Stimulated activated CD4-positive, alpha-beta T cell treated with anti-CD3 and anti-CD28 coated beads, Interleukin-4, amount 100 ng/mL, for 24 hours (primary cell): Measurements from ENCODE around the gene ASPHD1.
"Not testable (repeated sequence)": the region's sequence is repeated elsewhere in the genome, so short reads cannot be mapped to it uniquely, and the experiment has no call there.

Experiments used
- DNase-seq: peaks from one replicate; pipeline ENCODE4 v3.0.0-alpha.2; 2020

Gene ASPHD1

GRCh38 chr16:29908719-29909220 is 8.5 kb downstream of the ASPHD1 start:
- no peak for DNase-seq

- DNase-seq: no peak
These were observed 9.1 kb downstream of the ASPHD1 start for GRCh38 chr16:29909391-29909790.

- not testable (repeated sequence) for DNase-seq
These were observed 9.6 kb downstream of the ASPHD1 start for GRCh38 chr16:29909851-29910250.

GRCh38 chr16:29910819-29911675 is 10.8 kb downstream of the ASPHD1 start:
- no peak for DNase-seq

- no peak for DNase-seq
These were observed 11.4 kb downstream of the ASPHD1 start for GRCh38 chr16:29911676-29912010.

GRCh38 chr16:29912087-29912486 is 11.8 kb downstream of the ASPHD1 start:
- no peak for DNase-seq

- DNase-seq: no peak
These were observed 13.2 kb downstream of the ASPHD1 start for GRCh38 chr16:29913514-29913913.

- DNase-seq: no peak
These were observed 15.4 kb downstream of the ASPHD1 start for GRCh38 chr16:29915590-29916247.

GRCh38 chr16:29916979-29917378 is 16.7 kb downstream of the ASPHD1 start:
- no peak for DNase-seq

- DNase-seq: no peak
These were observed 20.2 kb downstream of the ASPHD1 start for GRCh38 chr16:29920288-29921033.

- no peak for DNase-seq
These were observed 20.7 kb downstream of the ASPHD1 start for GRCh38 chr16:29921034-29921385.

- no peak for DNase-seq
These were observed 22.0 kb downstream of the ASPHD1 start for GRCh38 chr16:29922326-29922725.

- DNase-seq: no peak
These were observed 22.8 kb downstream of the ASPHD1 start for GRCh38 chr16:29922986-29923501.

GRCh38 chr16:29925105-29925756 is 24.9 kb downstream of the ASPHD1 start:
- no peak for DNase-seq

- DNase-seq: peak; percentile 87
These were observed 25.8 kb downstream of the ASPHD1 start, which contains the start of gene KCTD13 for GRCh38 chr16:29925781-29926710. TSS of gene KCTD13 (minus strand) at chr16:29926226. CDS start at chr16:29926033, 193 bp downstream.

- no peak for DNase-seq
These were observed 26.4 kb downstream of the ASPHD1 start for GRCh38 chr16:29926711-29927052.

- DNase-seq: no peak
These were observed 27.0 kb downstream of the ASPHD1 start for GRCh38 chr16:29927070-29927905.

- not testable (repeated sequence) for DNase-seq
These were observed 31.5 kb downstream of the ASPHD1 start for GRCh38 chr16:29931750-29932149.

- DNase-seq: no peak
These were observed 40.4 kb downstream of the ASPHD1 start for GRCh38 chr16:29940656-29941055.
